Right atrium auricular region (tissue), 2 donors: Measurements from ENCODE around the gene ATXN7L3. TPM values are rescaled to one million over a fixed set of nuclear protein-coding genes. Genes with fewer than 3 reads are reported as not detected.

Experiments used
- DNase-seq: peaks from one replicate; pipeline ENCODE4 v3.0.0-alpha.2; 2019; ENCODE audit warnings: low spot score
- H3K27ac ChIP-seq, 2 donors: fragments of 200-600 bp; sonication (generic); 1 replicate in 1 of 2; 2 replicates in 1 of 2; pipeline ENCODE4 v1.5.1; 2016 to 2019
- H3K27me3 ChIP-seq, 2 donors: fragments of 200-600 bp; sonication (generic); one replicate each; pipeline versions ENCODE4 v1.5.1 to v1.6.0; 2017 to 2019
- H3K36me3 ChIP-seq: fragments of 200-600 bp; sonication (generic); one replicate; pipeline ENCODE4 v1.5.1; 2016
- H3K4me1 ChIP-seq, 2 donors: fragments of 200-600 bp; sonication (generic); one replicate each; pipeline versions ENCODE4 v1.5.1 to v1.6.0; 2017 to 2019
- H3K4me3 ChIP-seq, 2 donors: fragments of 200-600 bp; sonication (generic); 1 replicate in 1 of 2; 2 replicates in 1 of 2; pipeline ENCODE4 v1.5.1; 2017 to 2019; ENCODE audit warnings: mild to moderate bottlenecking in 1 of 2, moderate library complexity in 1 of 2
- H3K9me3 ChIP-seq, 2 donors: fragments of 200-600 bp; sonication (generic); one replicate each; pipeline ENCODE4 v1.5.1; 2019
- total RNA-seq, 2 donors: library from RNA; depleted of rRNA; stranded (reverse); fragments of >200 nt; gene quantifications; one replicate each; pipeline ENCODE4 v1.1.0, GENCODE V29; 2016
- TF ChIP-seq, protein P1 (sequence below), 2 donors: fragments of 200-600 bp; sonication (generic); IDR thresholded peaks; one replicate each; pipeline ENCODE4 v1.5.1; 2019; ENCODE audit warnings: antibody characterized with exemption in 2 of 2

Gene ATXN7L3
- total RNA-seq, 2 donors from 2014 or later = 24.5 to 38.9 TPM

DNA sequence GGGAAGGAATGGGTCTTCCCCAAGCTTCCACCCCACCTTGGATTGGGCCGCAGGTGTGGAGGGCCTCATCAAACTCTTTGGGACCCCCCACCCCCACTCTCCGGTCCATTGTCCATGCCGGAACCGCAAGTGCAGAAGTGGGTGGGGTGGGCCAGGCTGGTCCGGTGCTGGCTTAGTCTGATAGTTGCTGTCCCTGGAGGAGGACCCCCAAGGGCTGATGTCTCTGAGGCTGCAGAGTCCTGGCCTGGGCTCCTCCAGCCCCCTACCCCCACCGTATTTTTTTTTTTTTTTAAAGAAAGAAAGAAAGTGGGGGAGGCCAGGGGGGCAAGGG lies 7.1 kb upstream of the ATXN7L3 start:
- DNase-seq = no peak

DNA sequence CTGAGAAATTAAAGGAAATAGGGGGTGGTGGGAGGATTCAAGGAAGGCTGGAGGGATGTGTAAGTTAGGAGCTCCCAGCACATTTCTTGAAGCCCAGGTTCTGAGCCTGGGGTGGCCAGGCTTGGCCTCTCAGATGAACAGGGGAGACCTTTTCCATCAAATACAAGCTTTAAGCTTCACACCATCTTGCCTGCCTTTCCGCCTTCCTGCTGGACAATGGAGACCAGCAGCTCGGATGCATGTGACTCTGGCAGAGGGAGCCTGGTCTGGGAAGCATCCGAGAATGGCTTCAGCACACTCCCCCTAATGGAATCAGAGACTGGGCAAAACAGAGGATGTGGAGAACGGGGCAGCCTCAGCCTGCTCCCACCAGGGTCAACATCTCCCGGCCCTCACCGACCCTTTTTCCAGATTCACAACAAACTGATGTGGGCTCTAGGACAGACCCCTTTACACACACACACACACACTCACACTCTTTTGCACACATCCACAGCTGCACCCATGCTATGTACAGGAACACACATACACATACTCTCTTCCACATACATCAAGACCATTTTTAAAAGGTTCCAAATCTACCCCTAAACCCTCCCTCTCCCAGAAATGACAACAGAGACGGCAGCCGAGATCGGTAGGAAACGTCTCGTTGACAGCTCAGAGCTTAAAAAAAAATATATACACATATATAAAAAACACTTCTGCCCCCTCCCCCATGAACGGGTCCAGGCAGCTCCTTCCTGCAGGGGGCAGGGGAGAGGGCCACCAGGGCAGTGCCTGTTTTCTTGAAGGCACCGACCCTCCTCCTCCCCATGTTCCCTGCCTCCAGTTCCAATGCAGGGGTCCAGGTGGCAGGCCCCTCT lies 6.5 kb upstream of the ATXN7L3 start:
- Histone ChIP-seq H3K36me3 (peaks cover 42% of the 10 kb centered on the region), H3K27ac (no peak overlapping the region), H3K9me3 (no peaks in the 10 kb centered on the region), H3K4me3 (no peak overlapping the region), H3K27me3 (no peaks in the 10 kb centered on the region), H3K4me1 (peaks cover 0 to 32% of the 10 kb centered on the region in 2 donors)
- TF ChIP-seq, protein P1, sequence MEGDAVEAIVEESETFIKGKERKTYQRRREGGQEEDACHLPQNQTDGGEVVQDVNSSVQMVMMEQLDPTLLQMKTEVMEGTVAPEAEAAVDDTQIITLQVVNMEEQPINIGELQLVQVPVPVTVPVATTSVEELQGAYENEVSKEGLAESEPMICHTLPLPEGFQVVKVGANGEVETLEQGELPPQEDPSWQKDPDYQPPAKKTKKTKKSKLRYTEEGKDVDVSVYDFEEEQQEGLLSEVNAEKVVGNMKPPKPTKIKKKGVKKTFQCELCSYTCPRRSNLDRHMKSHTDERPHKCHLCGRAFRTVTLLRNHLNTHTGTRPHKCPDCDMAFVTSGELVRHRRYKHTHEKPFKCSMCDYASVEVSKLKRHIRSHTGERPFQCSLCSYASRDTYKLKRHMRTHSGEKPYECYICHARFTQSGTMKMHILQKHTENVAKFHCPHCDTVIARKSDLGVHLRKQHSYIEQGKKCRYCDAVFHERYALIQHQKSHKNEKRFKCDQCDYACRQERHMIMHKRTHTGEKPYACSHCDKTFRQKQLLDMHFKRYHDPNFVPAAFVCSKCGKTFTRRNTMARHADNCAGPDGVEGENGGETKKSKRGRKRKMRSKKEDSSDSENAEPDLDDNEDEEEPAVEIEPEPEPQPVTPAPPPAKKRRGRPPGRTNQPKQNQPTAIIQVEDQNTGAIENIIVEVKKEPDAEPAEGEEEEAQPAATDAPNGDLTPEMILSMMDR (IDR thresholded peaks at IDR 0.05) = no peak
- DNase-seq = no peak

More for the DNA sequence above, 7.1 kb upstream of the ATXN7L3 start:
- H3K27ac ChIP-seq = no peak overlapping the region
- no peaks in the 10 kb centered on the region for H3K9me3 ChIP-seq
- peaks cover 47% of the 10 kb centered on the region for H3K36me3 ChIP-seq
- H3K27me3 ChIP-seq = no peaks in the 10 kb centered on the region
- TF ChIP-seq, protein P1 (IDR thresholded peaks at IDR 0.05) = no peak
- H3K4me1 ChIP-seq = peaks cover 0 to 32% of the 10 kb centered on the region in 2 donors
- no peak overlapping the region for H3K4me3 ChIP-seq

DNA sequence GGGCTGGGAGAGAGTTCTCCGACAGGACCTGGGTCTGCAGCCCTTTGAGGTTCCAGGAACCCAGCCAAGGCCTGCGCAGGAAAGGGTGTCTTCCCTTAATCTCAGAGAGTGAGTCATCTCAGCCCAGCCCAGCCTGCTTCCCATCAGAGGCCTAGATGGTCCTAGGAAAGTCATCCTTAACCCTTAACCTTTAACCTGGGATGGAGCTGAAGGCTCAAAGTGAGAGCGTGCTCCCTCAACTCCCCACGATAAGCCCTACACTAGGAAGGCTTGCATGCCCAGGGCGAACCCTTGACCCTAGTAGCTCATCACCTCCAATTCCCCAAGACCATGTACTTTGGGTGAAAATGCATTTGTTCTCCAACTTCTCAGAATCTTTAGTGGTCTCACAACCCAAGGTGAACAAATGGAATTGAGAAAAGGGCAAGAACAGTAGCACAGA lies 4.8 kb upstream of the ATXN7L3 start:
- no peak overlapping the region for H3K4me3 ChIP-seq
- TF ChIP-seq, protein P1 (IDR thresholded peaks at IDR 0.05) = no peak
- no peak overlapping the region for H3K27ac ChIP-seq
- H3K4me1 ChIP-seq = peaks cover 0 to 26% of the 10 kb centered on the region in 2 donors
- H3K9me3 ChIP-seq = no peaks in the 10 kb centered on the region
- no peak for DNase-seq
- H3K27me3 ChIP-seq = no peaks in the 10 kb centered on the region
- peaks cover 32% of the 10 kb centered on the region for H3K36me3 ChIP-seq

DNA sequence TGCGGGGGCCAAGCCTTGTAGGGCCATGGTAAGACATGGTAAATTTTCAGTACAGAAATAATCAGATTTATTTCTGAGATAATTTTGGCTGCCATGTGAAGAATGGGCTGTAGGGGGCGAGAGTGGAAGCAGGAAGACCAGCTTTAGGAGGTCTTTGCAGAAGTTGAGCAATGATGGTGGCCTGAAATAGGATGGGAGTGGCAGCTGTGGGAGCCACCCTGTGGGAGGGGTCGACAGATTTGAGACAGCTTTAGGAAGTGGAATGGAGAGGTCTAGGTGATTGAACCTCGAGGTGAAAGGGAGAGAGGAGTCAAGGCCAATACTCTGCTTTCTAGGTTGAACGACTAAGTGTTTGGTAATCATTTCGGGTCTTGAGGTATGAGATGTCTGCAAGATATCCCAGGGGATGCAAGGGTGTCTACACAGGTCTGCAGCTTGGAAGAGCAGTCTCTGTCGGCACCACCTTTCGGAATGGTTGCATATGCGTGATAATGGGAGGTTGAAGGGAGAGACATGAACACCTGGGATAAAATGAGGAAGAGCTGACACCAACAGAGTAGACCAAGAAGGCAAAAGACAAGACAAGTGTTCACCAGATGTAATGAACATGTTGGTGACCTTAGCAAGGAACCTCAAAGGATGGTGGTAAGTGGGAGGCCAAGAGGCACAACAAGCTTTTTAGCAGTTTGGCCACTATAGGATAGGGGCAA lies 4.2 kb upstream of the ATXN7L3 start:
- no peak for DNase-seq
- no peaks in the 10 kb centered on the region for H3K27me3 ChIP-seq
- TF ChIP-seq, protein P1 (IDR thresholded peaks at IDR 0.05) = peak; percentile 33 to 66
- H3K4me1 ChIP-seq = peaks cover 0 to 26% of the 10 kb centered on the region in 2 donors
- no peaks in the 10 kb centered on the region for H3K9me3 ChIP-seq
- H3K27ac ChIP-seq = no peak overlapping the region
- peaks cover 26% of the 10 kb centered on the region for H3K36me3 ChIP-seq
- H3K4me3 ChIP-seq = no peak overlapping the region

DNA sequence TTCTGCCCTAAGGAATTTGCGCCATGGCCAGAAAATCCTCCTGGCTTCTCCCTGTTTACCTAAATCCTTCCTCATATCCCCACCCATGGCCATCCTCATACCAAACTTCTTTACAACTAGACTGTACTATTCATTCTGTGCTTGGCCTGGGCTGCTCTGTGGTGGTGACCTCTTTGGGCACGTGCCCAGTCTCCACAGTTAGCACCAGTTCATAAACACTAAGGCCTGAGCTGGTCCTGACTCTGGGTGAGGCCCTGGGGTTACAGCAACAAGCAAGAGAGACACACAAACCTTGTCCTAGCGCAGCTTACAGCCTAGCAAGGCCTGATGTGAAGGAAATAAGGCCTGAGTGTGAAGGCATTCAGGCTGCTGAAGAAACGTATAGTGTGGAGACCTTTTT lies 3.1 kb upstream of the ATXN7L3 start:
- no peak overlapping the region for H3K27ac ChIP-seq
- no peak overlapping the region for H3K4me3 ChIP-seq
- H3K36me3 ChIP-seq = peaks cover 15% of the 10 kb centered on the region
- H3K4me1 ChIP-seq = peaks cover 0 to 37% of the 10 kb centered on the region in 2 donors
- H3K27me3 ChIP-seq = no peaks in the 10 kb centered on the region
- H3K9me3 ChIP-seq = no peaks in the 10 kb centered on the region
- DNase-seq = no peak
- TF ChIP-seq, protein P1 (IDR thresholded peaks at IDR 0.05) = no peak
